ENCODE results near the gene NIP7. TPM values are rescaled to one million over a fixed set of nuclear protein-coding genes. Genes with fewer than 3 reads are reported as not detected.

Gene NIP7
- total RNA-seq, 4 donors from 2014 or later = 7.3 to 13.5 (median 9.7) TPM

DNA sequence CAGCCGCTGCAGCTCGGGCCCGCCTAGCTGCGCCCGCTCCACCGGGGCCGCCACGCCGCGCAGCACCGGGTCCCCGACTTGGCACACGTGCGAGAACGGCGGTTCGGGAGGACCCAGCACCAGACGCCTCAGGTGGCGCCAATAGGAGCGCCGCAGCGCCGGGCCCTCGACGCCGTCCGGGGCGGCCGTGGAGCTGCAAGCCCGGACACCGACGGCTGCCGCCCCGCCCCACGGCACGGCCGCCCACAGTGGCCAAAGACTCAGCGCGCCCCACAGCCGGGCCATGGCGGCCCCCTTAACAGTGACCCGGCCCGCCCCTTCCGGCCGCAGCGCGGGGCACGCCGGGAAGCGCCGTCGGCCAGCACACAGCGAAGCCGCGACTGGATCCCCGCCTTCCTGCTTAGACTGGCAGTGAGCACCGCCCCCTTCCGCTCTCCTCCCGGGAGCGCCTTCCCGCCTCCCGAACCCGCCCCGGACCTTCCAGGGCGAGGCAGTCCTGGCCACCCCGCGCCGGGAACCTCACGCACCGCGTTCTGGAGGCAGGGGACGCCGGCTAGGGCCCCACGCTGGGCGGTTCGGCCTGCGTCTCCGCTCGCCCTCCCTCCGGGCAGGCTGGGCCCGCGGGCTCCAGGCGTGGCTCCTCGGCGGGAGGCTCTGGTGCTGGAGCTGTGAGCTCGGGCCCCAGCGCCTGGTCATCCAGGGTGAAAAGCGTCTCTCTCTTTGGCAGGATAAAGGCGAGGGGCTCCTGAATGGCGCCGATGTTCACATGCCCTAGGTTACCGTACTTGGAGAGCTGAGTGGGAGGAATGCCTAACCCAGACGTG, 9.1 kb upstream of the NIP7 start, which contains the start of gene PDF:
Gene PDF (minus strand): TSS at position 303 of the 824 bp plus-strand sequence. CDS start 18 bp downstream, at position 285.
- peak; percentile 86 to 93 for ATAC-seq
- in situ Hi-C loops (cut with MboI; ENCODE audit: low sequenced_read_pairs in 4 of 4) (no loop called here), intact Hi-C loops (cut with DNase I; ENCODE audit: low total_unique reads) (loop anchor here (1.0 kb wide), 2 partner anchors 9 to 19 kb away; partner anchors contain the start of genes COG8, NIP7 and VPS4A)
- H3K9me3 ChIP-seq = no peaks in the 10 kb centered on the region
- peaks cover 46 to 52% of the 10 kb centered on the region in 2 donors for H3K4me1 ChIP-seq
- peaks cover 0 to 40% of the 10 kb centered on the region in 2 donors for H3K36me3 ChIP-seq
- TF ChIP-seq POLR2A (IDR thresholded peaks at IDR 0.05) = peak; percentile 71 to 84
- TF ChIP-seq, protein P1, sequence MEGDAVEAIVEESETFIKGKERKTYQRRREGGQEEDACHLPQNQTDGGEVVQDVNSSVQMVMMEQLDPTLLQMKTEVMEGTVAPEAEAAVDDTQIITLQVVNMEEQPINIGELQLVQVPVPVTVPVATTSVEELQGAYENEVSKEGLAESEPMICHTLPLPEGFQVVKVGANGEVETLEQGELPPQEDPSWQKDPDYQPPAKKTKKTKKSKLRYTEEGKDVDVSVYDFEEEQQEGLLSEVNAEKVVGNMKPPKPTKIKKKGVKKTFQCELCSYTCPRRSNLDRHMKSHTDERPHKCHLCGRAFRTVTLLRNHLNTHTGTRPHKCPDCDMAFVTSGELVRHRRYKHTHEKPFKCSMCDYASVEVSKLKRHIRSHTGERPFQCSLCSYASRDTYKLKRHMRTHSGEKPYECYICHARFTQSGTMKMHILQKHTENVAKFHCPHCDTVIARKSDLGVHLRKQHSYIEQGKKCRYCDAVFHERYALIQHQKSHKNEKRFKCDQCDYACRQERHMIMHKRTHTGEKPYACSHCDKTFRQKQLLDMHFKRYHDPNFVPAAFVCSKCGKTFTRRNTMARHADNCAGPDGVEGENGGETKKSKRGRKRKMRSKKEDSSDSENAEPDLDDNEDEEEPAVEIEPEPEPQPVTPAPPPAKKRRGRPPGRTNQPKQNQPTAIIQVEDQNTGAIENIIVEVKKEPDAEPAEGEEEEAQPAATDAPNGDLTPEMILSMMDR (IDR thresholded peaks at IDR 0.05 in 4 of 5, conservative IDR thresholded peaks at IDR 0.05 in 1 of 5) = peak in 1 of 5 experiments; percentile 22
- no peaks in the 10 kb centered on the region for H3K27me3 ChIP-seq
- DNase-seq = peak; percentile 89
- peak within 1 kb of the TSS; percentile 73 to 100 (median 93) for H3K4me3 ChIP-seq
- H3K27ac ChIP-seq = peak within 1 kb of the TSS; percentile 82 to 99 (median 95)

DNA sequence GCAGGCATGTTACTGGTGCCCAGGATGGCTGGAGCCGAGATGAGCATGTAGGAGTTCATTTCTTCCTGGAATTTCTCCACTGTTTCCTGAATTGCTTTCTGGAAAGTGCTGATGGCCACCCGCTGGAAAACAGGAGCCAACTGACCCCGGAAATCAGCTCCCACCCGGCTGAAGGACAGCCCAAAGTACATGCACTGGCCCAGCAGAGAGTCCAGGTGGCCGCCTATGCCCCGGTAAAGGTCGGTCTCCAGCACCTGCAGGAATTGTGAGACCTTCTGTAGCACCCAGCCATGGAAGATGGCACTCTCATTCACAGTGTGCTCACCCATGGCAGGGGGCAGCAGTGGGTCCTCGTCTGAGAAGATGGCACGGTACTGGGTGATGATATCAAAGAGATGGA, 4.9 kb upstream of the NIP7 start:
- intact Hi-C loops (cut with DNase I; ENCODE audit: low total_unique reads) (no loop called here), in situ Hi-C loops (cut with MboI; ENCODE audit: low sequenced_read_pairs in 4 of 4) (no loop called here)
- no peak for ATAC-seq
- Histone ChIP-seq H3K27me3 (no peaks in the 10 kb centered on the region), H3K4me1 (peaks cover 17 to 27% of the 10 kb centered on the region in 2 donors), H3K36me3 (peaks cover 0 to 48% of the 10 kb centered on the region in 2 donors), H3K27ac (no peak overlapping the region), H3K4me3 (no peak overlapping the region), H3K9me3 (no peaks in the 10 kb centered on the region)
- no peak for TF ChIP-seq POLR2A (IDR thresholded peaks at IDR 0.05)
- TF ChIP-seq, protein P1 (IDR thresholded peaks at IDR 0.05 in 4 of 5, conservative IDR thresholded peaks at IDR 0.05 in 1 of 5) = no peak
- no peak for DNase-seq

DNA sequence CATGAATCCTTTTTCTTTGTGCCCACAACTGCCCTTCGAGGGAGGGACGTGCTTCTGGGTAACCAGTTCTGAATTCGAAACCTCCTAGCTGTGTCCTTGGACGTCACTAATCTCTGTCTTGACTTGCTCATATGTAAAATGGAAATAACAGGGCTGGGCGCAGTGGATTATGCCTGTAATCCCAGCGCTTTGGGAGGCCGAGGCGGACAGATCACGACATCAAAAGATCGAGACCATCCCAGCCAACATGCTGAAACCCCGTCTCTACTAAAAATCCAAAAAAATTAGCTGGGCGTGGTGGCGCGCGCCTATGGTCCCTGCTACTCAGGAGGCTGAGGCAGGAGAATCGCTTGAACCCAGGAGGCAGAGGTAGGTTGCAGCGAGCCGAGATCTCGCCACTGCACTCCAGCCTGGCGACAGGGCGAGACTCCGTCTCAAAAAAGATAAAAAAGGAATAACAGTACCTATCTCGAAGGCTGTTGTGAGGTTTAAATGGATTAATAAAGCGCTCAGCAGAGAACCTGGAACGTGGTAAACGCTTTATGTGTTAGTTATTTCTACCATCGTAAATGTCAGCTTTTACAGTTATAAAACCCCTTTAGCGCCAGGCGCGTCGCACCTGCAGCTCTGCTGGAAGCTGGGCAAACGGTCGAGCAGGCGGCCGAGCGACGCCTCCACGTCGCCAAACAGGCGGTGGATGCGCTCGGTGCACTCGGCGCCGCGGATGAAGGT, 849 bp upstream of the NIP7 start:
- H3K4me3 ChIP-seq = peak overlapping the region; percentile 81 to 95 (median 90)
- H3K4me1 ChIP-seq = peaks cover 19 to 26% of the 10 kb centered on the region in 2 donors
- in situ Hi-C loops (cut with MboI; ENCODE audit: low sequenced_read_pairs in 4 of 4) = no loop called here
- H3K27ac ChIP-seq = peak overlapping the region; percentile 81 to 95 (median 94)
- DNase-seq = no peak
- peaks cover 0 to 60% of the 10 kb centered on the region in 2 donors for H3K36me3 ChIP-seq
- TF ChIP-seq, protein P1 (IDR thresholded peaks at IDR 0.05 in 4 of 5, conservative IDR thresholded peaks at IDR 0.05 in 1 of 5) = no peak
- no peak for TF ChIP-seq POLR2A (IDR thresholded peaks at IDR 0.05)
- no peaks in the 10 kb centered on the region for H3K27me3 ChIP-seq
- no peak for ATAC-seq
- no peaks in the 10 kb centered on the region for H3K9me3 ChIP-seq
- intact Hi-C loops (cut with DNase I; ENCODE audit: low total_unique reads) = loop anchor here (1.0 to 2.0 kb wide), 3 partner anchors 8 to 46 kb away; partner anchors contain the start of genes PDF and VPS4A

DNA sequence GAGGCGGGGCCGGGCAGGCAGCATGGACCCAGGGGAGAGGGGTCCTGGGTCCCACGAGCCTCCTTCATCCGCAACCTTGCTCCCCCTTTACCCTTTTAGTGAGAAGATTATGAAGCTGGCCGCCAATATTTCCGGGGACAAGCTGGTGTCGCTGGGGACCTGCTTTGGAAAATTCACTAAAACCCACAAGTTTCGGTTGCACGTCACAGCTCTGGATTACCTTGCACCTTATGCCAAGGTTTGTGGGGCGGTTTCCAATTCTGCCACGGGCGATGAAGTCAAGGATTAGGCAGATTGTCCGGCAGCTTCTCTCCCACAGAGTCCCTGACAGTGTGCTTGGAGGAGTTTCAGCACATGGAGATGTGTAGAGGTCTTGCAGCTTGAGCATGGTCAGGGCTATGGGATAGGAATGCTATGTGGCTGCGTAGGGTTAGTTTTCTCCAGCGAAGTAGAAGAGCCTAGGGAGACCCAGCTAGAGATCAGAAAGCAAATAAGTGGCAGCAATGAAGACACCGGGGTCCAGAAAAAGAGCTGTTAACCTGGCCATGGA, 598 bp downstream of the NIP7 start:
- H3K27ac ChIP-seq = peak overlapping the region; percentile 81 to 95 (median 94)
- H3K27me3 ChIP-seq = no peaks in the 10 kb centered on the region
- H3K4me1 ChIP-seq = peaks cover 19 to 26% of the 10 kb centered on the region in 2 donors
- H3K36me3 ChIP-seq = peaks cover 0 to 51% of the 10 kb centered on the region in 2 donors
- intact Hi-C loops (cut with DNase I; ENCODE audit: low total_unique reads) (no loop called here), in situ Hi-C loops (cut with MboI; ENCODE audit: low sequenced_read_pairs in 4 of 4) (no loop called here)
- TF ChIP-seq, protein P1 (IDR thresholded peaks at IDR 0.05 in 4 of 5, conservative IDR thresholded peaks at IDR 0.05 in 1 of 5) = no peak
- TF ChIP-seq POLR2A (IDR thresholded peaks at IDR 0.05) = no peak
- H3K9me3 ChIP-seq = no peaks in the 10 kb centered on the region
- DNase-seq (no peak), ATAC-seq (peak in 1 of 2 donors; percentile 2)
- H3K4me3 ChIP-seq = peak overlapping the region; percentile 81 to 95 (median 90)

Measured in gastrocnemius medialis (tissue), 4 donors.